HEK293 (cell line): ENCODE data around the gene MAP1B.

Experiments used
- CTCF ChIP-seq: fragments of 450-650 bp; formaldehyde crosslinking; IDR thresholded peaks from 2 replicates; pipeline ENCODE4 v1.5.1; 2016; ENCODE audit warnings: missing biosample characterization, missing genetic modification characterization
- HOXA7 ChIP-seq: sonication (generic); formaldehyde crosslinking; IDR thresholded peaks from 2 replicates; pipeline ENCODE4 v1.8.1; 2022; ENCODE audit warnings: missing genetic modification reagents, borderline replicate concordance
- REST ChIP-seq: fragments of 450-650 bp; formaldehyde crosslinking; IDR thresholded peaks from 2 replicates; pipeline ENCODE4 v1.5.1; 2016; ENCODE audit warnings: missing biosample characterization, missing genetic modification characterization
- SALL2 ChIP-seq: fragments of 450-650 bp; formaldehyde crosslinking; IDR thresholded peaks from 2 replicates; pipeline ENCODE4 v1.5.0; 2017; ENCODE audit warnings: missing biosample characterization, mild to moderate bottlenecking, missing genetic modification characterization, borderline replicate concordance
- ZBTB1 ChIP-seq: fragments of 450-650 bp; formaldehyde crosslinking; IDR thresholded peaks from 2 replicates; pipeline ENCODE4 v1.5.1; 2016; ENCODE audit warnings: missing biosample characterization, missing genetic modification characterization
- ZBTB44 ChIP-seq: fragments of 450-650 bp; IDR thresholded peaks from 2 replicates; pipeline ENCODE4 v1.5.1; 2018; ENCODE audit warnings: missing biosample characterization, mild to moderate bottlenecking, missing genetic modification characterization
- ZFP3 ChIP-seq: fragments of 450-650 bp; formaldehyde crosslinking; IDR thresholded peaks from 2 replicates; pipeline ENCODE4 v1.5.1; 2016; ENCODE audit warnings: low read depth, missing biosample characterization, missing genetic modification characterization
- ZNF138 ChIP-seq: fragments of 450-650 bp; formaldehyde crosslinking; IDR thresholded peaks from 2 replicates; pipeline ENCODE4 v1.5.1; 2016; ENCODE audit warnings: missing biosample characterization, missing genetic modification characterization, borderline replicate concordance
- ZNF211 ChIP-seq: fragments of 450-650 bp; formaldehyde crosslinking; IDR thresholded peaks from 2 replicates; pipeline ENCODE4 v1.5.1; 2016; ENCODE audit warnings: low read depth, missing biosample characterization, missing genetic modification characterization
- ZNF280C ChIP-seq: fragments of 450-650 bp; formaldehyde crosslinking; IDR thresholded peaks from 2 replicates; pipeline ENCODE4 v1.5.1; 2016; ENCODE audit warnings: missing biosample characterization, missing genetic modification characterization
- ZNF529 ChIP-seq: fragments of 450-650 bp; formaldehyde crosslinking; IDR thresholded peaks from 2 replicates; pipeline ENCODE4 v1.5.1; 2017; ENCODE audit warnings: missing genetic modification characterization, missing biosample characterization; ENCODE audit not compliant: insufficient replicate concordance
- ZNF626 ChIP-seq: fragments of 450-650 bp; sonication (Bioruptor Pico); formaldehyde crosslinking; IDR thresholded peaks from 2 replicates; pipeline ENCODE4 v1.5.1; 2018; ENCODE audit warnings: missing biosample characterization, missing genetic modification characterization, inconsistent platforms
- ZNF707 ChIP-seq: fragments of 450-650 bp; formaldehyde crosslinking; IDR thresholded peaks from 2 replicates; pipeline ENCODE4 v1.5.1; 2016; ENCODE audit warnings: missing biosample characterization, missing genetic modification characterization
- ZNF76 ChIP-seq: fragments of 450-650 bp; formaldehyde crosslinking; IDR thresholded peaks from 2 replicates; pipeline ENCODE4; 2016; ENCODE audit warnings: low read depth, missing biosample characterization, missing genetic modification characterization, borderline replicate concordance

- TF ChIP-seq ZNF707 (tag by site-specific recombination) (no peak), ZBTB1 (tag by site-specific recombination) (no peak), SALL2 (tag by site-specific recombination) (no peak), HOXA7 (CRISPR knock-in tag) (no peak), ZBTB44 (tag by site-specific recombination) (no peak), ZNF529 (tag by site-specific recombination) (no peak), ZNF280C (no peak), CTCF (tag by site-specific recombination) (no peak), ZFP3 (no peak), ZNF76 (tag by site-specific recombination) (no peak), REST (tag by site-specific recombination) (no peak), ZNF211 (tag by site-specific recombination) (no peak), ZNF138 (tag by site-specific recombination) (no peak), ZNF626 (tag by site-specific recombination) (no peak)
Observed at GRCh38 chr5:72183101-72183520, 75.8 kb downstream of the MAP1B start.
